ENCODE measurements around the gene CXCL5. TPM values are rescaled to one million over a fixed set of nuclear protein-coding genes. Genes with fewer than 3 reads are reported as not detected.
"Not testable (repeated sequence)": the region's sequence is repeated elsewhere in the genome, so short reads cannot be mapped to it uniquely, and the experiment has no call there.

CXCL5 gene
- total and polyA plus RNA-seq, 2 donors (not counting 3 experiments of a cell fraction or from before 2014, with no cell fraction given), result 0.33 to 0.40 TPM

GRCh38 chr4:73952352-73952751, 46.1 kb downstream of the CXCL5 start:
- TF ChIP-seq EZH2 (IDR thresholded peaks at IDR 0.05; ENCODE audit: borderline replicate concordance, low read depth, low read length, severe bottlenecking), result no peak
- no peaks in the 10 kb centered on the region for H3K27me3 ChIP-seq (ENCODE audit: control insufficient read depth in 2 of 2, insufficient read depth in 2 of 2, low read length in 2 of 2)
- H3K9me3 ChIP-seq (replicated peaks; ENCODE audit: control insufficient read depth, insufficient read depth, low read length), result no peaks in the 10 kb centered on the region
- H3K79me2 ChIP-seq (ENCODE audit: control insufficient read depth, insufficient read depth, low read length), result no peaks in the 10 kb centered on the region
- no peak overlapping the region for H3K27ac ChIP-seq (ENCODE audit: insufficient read depth, low read depth, low read length)
- H3K4me2 ChIP-seq (ENCODE audit: insufficient read depth, low read length), result no peak overlapping the region
- dilution Hi-C loops (cut with MboI; ENCODE audit: extremely low pct_ligation_motif_present, low sequenced_read_pairs) (no loop called here), intact Hi-C loops (cut with micrococcal nuclease) (no loop called here)
- CTCF ChIA-PET, result interaction anchor here (0.9 kb wide), 1 partner anchor 38 kb away, joined by 3 read pairs; no protein-coding TSS in a partner anchor
- no TSS peak for BruUV-seq (replicated peaks)
- no peaks in the 10 kb centered on the region for H3K36me3 ChIP-seq (ENCODE audit: control insufficient read depth in 2 of 2, extremely low read depth in 1 of 2, insufficient read depth in 2 of 2, low read length in 2 of 2)
- FAIRE-seq, result no peak
- no peak overlapping the region for H3K9ac ChIP-seq (replicated peaks; ENCODE audit: extremely low read depth, insufficient read depth, low read length)
- H2AFZ ChIP-seq (ENCODE audit: low read depth, low read length), result no peak overlapping the region
- POLR2A ChIA-PET, result no interaction called here
- no peak overlapping the region for H3K4me3 ChIP-seq (replicated peaks in 1 of 3; ENCODE audit: insufficient read depth in 1 of 3, low read depth in 1 of 3, low read length in 3 of 3)
- no peaks in the 10 kb centered on the region for H3K4me1 ChIP-seq (ENCODE audit: control insufficient read depth, extremely low read depth, insufficient read depth, low read length)
- no peak for DNase-seq (ENCODE audit: low read depth, low spot score)
- H3K9me1 ChIP-seq (replicated peaks; ENCODE audit: control insufficient read depth, extremely low read depth, insufficient read depth, low read length), result no peaks in the 10 kb centered on the region
- no peaks in the 10 kb centered on the region for H4K20me1 ChIP-seq (replicated peaks; ENCODE audit: control insufficient read depth, extremely low read depth, insufficient read depth, low read length)

- H3K27ac ChIP-seq (ENCODE audit: insufficient read depth, low read depth, low read length); H3K36me3 ChIP-seq (ENCODE audit: control insufficient read depth in 2 of 2, extremely low read depth in 1 of 2, insufficient read depth in 2 of 2, low read length in 2 of 2); H4K20me1 ChIP-seq (replicated peaks; ENCODE audit: control insufficient read depth, extremely low read depth, insufficient read depth, low read length); H3K9ac ChIP-seq (replicated peaks; ENCODE audit: extremely low read depth, insufficient read depth, low read length); H3K4me2 ChIP-seq (ENCODE audit: insufficient read depth, low read length); H3K27me3 ChIP-seq (ENCODE audit: control insufficient read depth in 2 of 2, insufficient read depth in 2 of 2, low read length in 2 of 2); H3K9me1 ChIP-seq (replicated peaks; ENCODE audit: control insufficient read depth, extremely low read depth, insufficient read depth, low read length); H2AFZ ChIP-seq (ENCODE audit: low read depth, low read length); H3K4me1 ChIP-seq (ENCODE audit: control insufficient read depth, extremely low read depth, insufficient read depth, low read length); POLR2A ChIA-PET; DNase-seq (ENCODE audit: low read depth, low spot score); dilution Hi-C loops (cut with MboI; ENCODE audit: extremely low pct_ligation_motif_present, low sequenced_read_pairs); BruUV-seq (replicated peaks); H3K9me3 ChIP-seq (replicated peaks; ENCODE audit: control insufficient read depth, insufficient read depth, low read length); H3K79me2 ChIP-seq (ENCODE audit: control insufficient read depth, insufficient read depth, low read length); H3K4me3 ChIP-seq (replicated peaks in 1 of 3; ENCODE audit: insufficient read depth in 1 of 3, low read depth in 1 of 3, low read length in 3 of 3); FAIRE-seq; intact Hi-C loops (cut with micrococcal nuclease): not testable (repeated sequence)
- CTCF ChIA-PET, result interaction anchor here (1.3 kb wide), 1 partner anchor 15 kb away, joined by 3 read pairs; no protein-coding TSS in a partner anchor
Observed at GRCh38 chr4:73950376-73950920, 48.0 kb downstream of the CXCL5 start.
